SU-DHL-6 (cell line): Measurements from ENCODE around the gene RRM1.

Source experiments
- H2AFZ ChIP-seq: fragments of 200-600 bp; sonication (generic); 2 replicates; pipeline ENCODE4 v1.6.1; 2014; ENCODE audit warnings: low read depth, mild to moderate bottlenecking, moderate library complexity, mixed read lengths, antibody characterized with exemption, low read length; ENCODE audit not compliant: severe bottlenecking
- H3F3A ChIP-seq: fragments of 200-600 bp; shearing (Covaris generic); 2 replicates; pipeline ENCODE4 v1.6.0; 2016; ENCODE audit warnings: antibody characterized with exemption, mild to moderate bottlenecking; ENCODE audit not compliant: insufficient read depth
- H3K27ac ChIP-seq: fragments of 200-600 bp; sonication (generic); 2 replicates; pipeline ENCODE4 v1.5.1; 2016; ENCODE audit warnings: low read depth, mild to moderate bottlenecking, low read length, moderate library complexity, mixed read lengths
- H3K27me3 ChIP-seq: fragments of 200-600 bp; sonication (generic), shearing (Covaris generic); 2 replicates; pipeline ENCODE4 v1.6.0; 2014; ENCODE audit warnings: mild to moderate bottlenecking, low read length
- H3K36me3 ChIP-seq: fragments of 200-600 bp; sonication (generic); 2 replicates; pipeline ENCODE4 v1.6.1; 2014; ENCODE audit warnings: mild to moderate bottlenecking, low read length, mixed read lengths
- H3K4me2 ChIP-seq: fragments of 300-600, 200-600 bp; shearing (Covaris generic), sonication (generic); 2 replicates; pipeline ENCODE4 v1.6.0; 2014; ENCODE audit warnings: low read length, low read depth, mild to moderate bottlenecking; ENCODE audit not compliant: poor library complexity, severe bottlenecking
- H3K4me3 ChIP-seq: fragments of 200-600 bp; sonication (generic); 2 replicates; pipeline ENCODE4 v1.5.1; 2014; ENCODE audit warnings: antibody characterized with exemption, low read length, mild to moderate bottlenecking, mixed read lengths; ENCODE audit not compliant: insufficient read depth, poor library complexity, severe bottlenecking
- H3K79me2 ChIP-seq: fragments of 200-600 bp; sonication (generic); 2 replicates; pipeline ENCODE4 v1.6.1; 2014; ENCODE audit warnings: mild to moderate bottlenecking, low read length, moderate library complexity; ENCODE audit not compliant: insufficient read depth
- H3K9ac ChIP-seq: fragments of 200-600 bp; sonication (generic); 2 replicates; pipeline ENCODE4 v1.7.0; 2014; ENCODE audit warnings: mild to moderate bottlenecking, low read length
- H3K9me2 ChIP-seq: fragments of 200-600 bp; sonication (generic); replicated peaks from 2 replicates; pipeline ENCODE4 v1.6.1; 2014; ENCODE audit warnings: low read length; ENCODE audit not compliant: insufficient read depth
- H3K9me3 ChIP-seq: fragments of 200-600 bp; sonication (generic); 2 replicates; pipeline ENCODE4 v1.6.1; 2014; ENCODE audit warnings: low read length, mixed read lengths; ENCODE audit not compliant: insufficient read depth
- H4K20me1 ChIP-seq: fragments of 200-600 bp; sonication (generic); 2 replicates; pipeline ENCODE4 v1.6.1; 2014; ENCODE audit warnings: low read depth, mild to moderate bottlenecking, antibody characterized with exemption, low read length, moderate library complexity, mixed read lengths
- CTCF ChIP-seq: fragments of 200-600 bp; sonication (generic); IDR thresholded peaks from one replicate; pipeline ENCODE4 v1.5.1; 2017; ENCODE audit warnings: antibody characterized with exemption, mild to moderate bottlenecking, low read length, moderate library complexity; ENCODE audit not compliant: insufficient read depth, poor library complexity, severe bottlenecking
- EZH2phosphoT487 ChIP-seq: fragments of 200-600 bp; sonication (generic), shearing (Covaris generic); conservative IDR thresholded peaks from 2 replicates; pipeline ENCODE4 v1.6.1; 2018; ENCODE audit warnings: mild to moderate bottlenecking, antibody characterized with exemption, low read length, moderate library complexity, mixed read lengths

Gene RRM1

GRCh38 chr11:4071325-4071724, 23.3 kb upstream of the RRM1 start:
- TF ChIP-seq CTCF, result no peak
- H3K9ac ChIP-seq, result no peak overlapping the region
- H3K27me3 ChIP-seq, result no peaks in the 10 kb centered on the region
- H3K79me2 ChIP-seq, result no peaks in the 10 kb centered on the region
- 0 out of 2 replicates have a peak, but pooled peaks cover 3% of the 10 kb centered on the region for H3K36me3 ChIP-seq
- H2AFZ ChIP-seq, result no peak overlapping the region
- H4K20me1 ChIP-seq, result no peaks in the 10 kb centered on the region
- no peak overlapping the region for H3K4me3 ChIP-seq
- H3K9me2 ChIP-seq, result no peaks in the 10 kb centered on the region
- H3F3A ChIP-seq, result no peaks in the 10 kb centered on the region
- no peaks in the 10 kb centered on the region for H3K9me3 ChIP-seq
- no peak overlapping the region for H3K4me2 ChIP-seq
- no peak overlapping the region for H3K27ac ChIP-seq

- Histone ChIP-seq H3K9ac (no peak overlapping the region), H3F3A (0 out of 2 replicates have a peak, but pooled peaks cover 4% of the 10 kb centered on the region), H3K36me3 (0 out of 2 replicates have a peak, but pooled peaks cover 3% of the 10 kb centered on the region), H3K4me2 (no peak overlapping the region), H3K27me3 (no peaks in the 10 kb centered on the region), H3K9me3 (no peaks in the 10 kb centered on the region), H3K4me3 (no peak overlapping the region), H3K9me2 (no peaks in the 10 kb centered on the region), H3K27ac (no peak overlapping the region), H3K79me2 (no peaks in the 10 kb centered on the region), H4K20me1 (no peaks in the 10 kb centered on the region), H2AFZ (no peak overlapping the region)
- TF ChIP-seq EZH2phosphoT487 (no peak), CTCF (no peak)
Observed at GRCh38 chr11:4071914-4072313, 22.7 kb upstream of the RRM1 start.

- no peak for TF ChIP-seq EZH2phosphoT487
- TF ChIP-seq CTCF, result peak; percentile 89
- H3K79me2 ChIP-seq, result no peaks in the 10 kb centered on the region
- no peak overlapping the region for H3K4me2 ChIP-seq
- peak overlapping the region; percentile 44 for H2AFZ ChIP-seq
- H3F3A ChIP-seq, result 0 out of 2 replicates have a peak, but pooled peaks cover 4% of the 10 kb centered on the region
- no peaks in the 10 kb centered on the region for H4K20me1 ChIP-seq
- H3K36me3 ChIP-seq, result 0 out of 2 replicates have a peak, but pooled peaks cover 3% of the 10 kb centered on the region
- no peaks in the 10 kb centered on the region for H3K9me2 ChIP-seq
- no peak overlapping the region for H3K27ac ChIP-seq
- no peaks in the 10 kb centered on the region for H3K9me3 ChIP-seq
- no peaks in the 10 kb centered on the region for H3K27me3 ChIP-seq
- H3K9ac ChIP-seq, result no peak overlapping the region
- no peak overlapping the region for H3K4me3 ChIP-seq
Observed at GRCh38 chr11:4072668-4073285, 21.8 kb upstream of the RRM1 start.
